HG02798 (cell line): Measurements from ENCODE around the gene POLL.
A peak's percentile ranks its signal among the peaks of the same experiment; 100 is the strongest.

Source experiments
- ATAC-seq: cut with Tn5 transposase; IDR thresholded peaks from one replicate; pipeline ENCODE4 v1.9.1; 2021; ENCODE audit warnings: mild to moderate bottlenecking; ENCODE audit not compliant: unreplicated experiment, poor library complexity

Gene POLL

DNA sequence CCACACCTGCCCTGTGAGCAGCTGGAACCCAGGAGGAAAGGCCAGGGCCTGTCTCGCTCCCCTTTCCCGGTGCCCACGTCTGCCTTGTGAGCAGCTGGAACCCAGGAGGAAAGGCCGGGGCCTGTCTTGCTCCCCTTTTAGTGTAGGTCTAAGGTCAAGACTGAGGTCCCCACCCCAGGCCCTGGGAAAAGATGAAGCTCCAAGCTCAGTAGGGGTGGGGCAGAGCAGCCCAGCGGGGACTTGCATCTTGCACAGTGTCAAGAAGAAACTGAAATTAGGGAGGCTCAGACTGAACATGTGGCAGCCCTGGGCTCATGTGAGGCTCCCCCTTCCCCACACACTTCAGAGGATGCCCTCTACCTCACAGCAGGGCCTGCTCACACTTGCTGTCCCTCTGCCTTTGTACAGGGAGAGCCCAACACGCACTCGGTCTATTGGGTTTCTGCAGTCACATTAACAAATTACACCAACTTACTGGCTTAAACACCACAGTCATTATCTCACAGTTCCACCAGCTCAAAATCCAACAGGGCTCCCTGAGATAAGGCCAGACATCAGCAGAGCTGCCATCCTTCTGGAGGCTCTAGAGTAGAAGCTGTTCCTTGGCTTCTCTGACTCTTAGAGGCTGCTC lies 12.4 kb downstream of the POLL start:
- ATAC-seq, result no peak

DNA sequence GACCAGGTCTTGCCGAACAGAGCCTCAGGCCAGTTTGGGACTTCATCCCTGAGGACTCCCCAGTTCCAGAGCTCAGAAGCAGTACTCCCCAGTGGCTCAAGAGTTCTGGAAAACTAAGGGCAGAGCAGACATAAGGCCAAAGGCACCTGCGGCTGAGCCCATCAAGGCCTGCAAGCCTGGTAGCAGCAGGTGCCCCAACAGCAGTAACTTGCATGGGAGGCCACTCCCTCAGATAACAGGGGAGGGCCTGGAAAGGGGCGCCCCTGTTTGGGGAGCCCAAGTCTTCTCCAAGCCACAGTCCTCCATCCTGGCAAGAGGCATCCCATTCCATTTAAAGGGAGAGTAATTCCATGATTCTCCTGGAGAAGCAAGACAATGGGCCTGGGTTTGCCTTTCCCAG lies 13.0 kb downstream of the POLL start:
- no peak for ATAC-seq

- ATAC-seq, result no peak
Measured at GRCh38 chr10:101573885-101574753, 13.9 kb downstream of the POLL start.

DNA sequence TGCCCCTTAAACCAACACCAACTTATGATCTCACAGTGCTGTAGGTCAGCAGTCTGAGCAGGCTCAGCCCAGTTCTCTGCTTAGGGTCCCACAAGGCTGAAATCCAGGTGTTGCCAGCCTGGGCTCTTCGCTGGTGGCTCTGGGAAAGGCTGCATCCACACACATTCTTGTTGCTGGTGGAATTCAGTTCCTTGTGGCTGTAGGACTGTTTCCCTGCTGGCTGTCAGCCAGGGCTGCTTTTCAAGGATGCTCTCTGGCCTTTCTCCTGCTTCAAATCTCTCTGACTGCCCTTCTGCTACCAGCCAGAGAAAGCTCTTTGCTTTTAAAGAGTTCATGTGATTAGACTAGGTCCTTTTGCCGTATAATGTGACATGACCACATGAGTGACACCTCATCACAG lies 15.3 kb downstream of the POLL start:
- no peak for ATAC-seq

- ATAC-seq, result no peak
Measured at GRCh38 chr10:101572126-101572525, 15.9 kb downstream of the POLL start.

GRCh38 chr10:101571271-101571925 lies 16.7 kb downstream of the POLL start:
- no peak for ATAC-seq

DNA sequence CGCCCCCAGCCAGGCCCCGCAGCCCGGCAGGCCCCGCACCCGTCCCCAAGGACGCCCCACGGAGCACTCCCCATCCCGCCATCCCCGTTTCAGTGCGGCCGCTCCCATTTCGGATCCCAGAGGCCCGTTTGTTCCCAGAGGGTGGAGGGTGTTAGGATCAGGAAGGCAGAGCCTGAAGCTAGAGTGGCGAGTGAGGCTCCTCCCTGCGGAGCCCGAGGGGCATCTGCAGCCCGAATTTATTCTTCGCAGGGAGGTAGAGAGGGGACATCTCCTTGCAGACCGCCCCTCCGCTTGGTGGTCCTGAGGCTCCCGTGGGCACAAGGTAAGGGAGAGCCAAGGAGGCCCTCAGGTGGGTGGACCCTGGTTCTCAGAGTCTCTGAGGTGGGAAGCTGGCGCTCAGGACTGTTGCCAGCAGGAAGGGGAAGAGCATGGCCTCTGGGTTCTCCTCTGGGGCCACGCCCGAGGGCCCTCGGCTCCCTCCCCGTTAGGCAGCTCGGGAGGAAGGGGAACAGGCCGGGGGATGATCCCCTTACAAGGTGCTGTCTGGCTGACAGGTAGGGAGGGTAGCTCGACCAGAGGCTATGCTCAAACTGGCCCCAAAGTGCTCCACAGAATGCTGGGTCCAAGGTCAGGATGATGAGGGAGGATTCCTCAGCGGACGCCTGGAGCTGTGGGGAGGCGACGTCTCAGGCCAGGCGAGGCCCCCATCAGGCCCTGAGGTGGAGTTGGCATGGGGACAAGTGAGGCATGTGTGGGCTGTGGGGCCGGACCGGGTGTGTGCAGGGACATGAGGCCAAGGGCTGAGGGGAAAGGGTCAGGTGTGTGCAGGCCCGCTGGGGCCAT lies 17.4 kb downstream of the POLL start:
- no peak for ATAC-seq

- ATAC-seq, result peak; percentile 85
Measured at GRCh38 chr10:101569622-101570427, 18.2 kb downstream of the POLL start.

DNA sequence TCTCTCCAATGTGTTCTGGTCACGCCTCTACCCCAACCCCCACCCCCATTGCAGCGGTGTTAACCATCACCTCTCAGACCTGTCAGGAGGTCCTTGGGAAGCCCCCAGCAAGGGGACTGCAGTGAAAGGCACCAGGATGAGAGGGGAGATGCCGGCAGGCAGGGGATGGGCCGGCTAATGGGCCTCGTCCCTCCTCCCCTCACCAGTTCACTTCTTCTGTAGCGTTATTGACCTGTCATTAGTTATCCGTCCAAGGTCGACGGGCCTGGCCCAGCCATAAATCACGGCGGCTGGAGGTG lies 18.8 kb downstream of the POLL start:
- ATAC-seq, result no peak

- no peak for ATAC-seq
Measured at GRCh38 chr10:101568054-101568745, 19.9 kb downstream of the POLL start.

DNA sequence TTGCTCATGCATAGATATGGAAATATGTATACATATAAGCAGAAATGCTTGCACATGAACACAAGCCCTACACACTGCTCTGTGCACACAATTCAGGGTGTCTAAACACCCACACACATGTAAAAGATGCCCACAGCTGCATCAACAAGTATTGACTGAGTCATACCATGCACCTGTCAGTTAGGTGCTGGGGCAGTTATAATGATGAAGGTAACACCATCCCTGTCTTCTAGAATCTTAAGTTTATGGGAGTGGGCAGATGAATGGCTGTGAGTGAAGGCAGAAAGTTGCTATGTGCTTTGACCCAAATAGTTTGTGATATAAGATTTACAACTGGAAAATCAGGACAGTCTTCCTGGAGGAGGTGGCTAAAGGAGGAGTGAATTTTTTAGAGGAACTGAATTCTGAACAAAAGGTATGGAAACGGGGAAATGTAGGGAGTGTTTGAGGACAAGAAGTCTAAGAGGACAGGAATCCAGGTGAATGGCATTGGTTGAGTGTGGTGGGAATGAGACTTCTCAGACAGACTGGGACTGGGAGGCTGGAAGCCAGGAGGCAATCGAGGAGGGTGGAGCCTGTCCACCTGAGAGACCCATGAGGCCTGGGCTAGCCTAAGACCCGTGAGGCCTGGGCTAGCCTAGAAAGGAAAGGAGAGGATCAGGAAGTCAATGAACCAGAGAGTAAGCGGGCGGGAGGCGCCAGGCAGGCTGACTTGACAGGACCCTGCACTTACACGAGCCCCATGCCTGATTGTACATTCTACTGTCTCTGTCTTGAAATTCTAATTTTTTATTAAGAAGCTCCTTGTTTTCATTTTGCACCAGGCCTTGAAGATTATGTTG lies 20.7 kb downstream of the POLL start:
- ATAC-seq, result no peak

- no peak for ATAC-seq
Measured at GRCh38 chr10:101566333-101567164, 21.5 kb downstream of the POLL start.

GRCh38 chr10:101565936-101566332 lies 22.1 kb downstream of the POLL start:
- ATAC-seq, result no peak

GRCh38 chr10:101565370-101565900 lies 22.6 kb downstream of the POLL start:
- ATAC-seq, result no peak

DNA sequence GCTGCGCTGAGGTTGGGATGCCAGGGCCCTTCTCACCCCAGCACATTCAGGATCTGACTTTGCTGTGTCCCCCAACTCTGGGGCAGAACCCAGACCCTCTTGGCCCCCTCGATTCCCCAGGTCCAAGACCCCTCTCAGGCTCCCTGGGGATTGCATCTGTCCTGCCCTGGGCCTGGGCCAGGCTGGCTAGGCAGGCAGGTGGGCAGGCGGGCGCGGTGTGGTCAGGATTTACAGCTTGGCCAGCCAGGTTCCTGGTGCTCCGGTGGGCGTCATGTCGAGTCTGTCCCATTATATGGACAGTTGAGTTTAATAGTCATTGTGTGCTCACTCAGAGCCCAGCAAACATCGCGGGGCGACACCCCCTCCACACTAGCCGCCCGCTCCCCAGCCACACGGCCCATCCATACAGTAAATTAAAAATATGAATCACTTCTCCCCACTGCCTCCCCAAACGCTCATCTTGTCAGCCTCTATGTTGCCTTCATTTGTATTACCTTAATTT lies 23.5 kb downstream of the POLL start:
- ATAC-seq, result no peak

- ATAC-seq, result no peak
Measured at GRCh38 chr10:101563497-101564040, 24.5 kb downstream of the POLL start.

DNA sequence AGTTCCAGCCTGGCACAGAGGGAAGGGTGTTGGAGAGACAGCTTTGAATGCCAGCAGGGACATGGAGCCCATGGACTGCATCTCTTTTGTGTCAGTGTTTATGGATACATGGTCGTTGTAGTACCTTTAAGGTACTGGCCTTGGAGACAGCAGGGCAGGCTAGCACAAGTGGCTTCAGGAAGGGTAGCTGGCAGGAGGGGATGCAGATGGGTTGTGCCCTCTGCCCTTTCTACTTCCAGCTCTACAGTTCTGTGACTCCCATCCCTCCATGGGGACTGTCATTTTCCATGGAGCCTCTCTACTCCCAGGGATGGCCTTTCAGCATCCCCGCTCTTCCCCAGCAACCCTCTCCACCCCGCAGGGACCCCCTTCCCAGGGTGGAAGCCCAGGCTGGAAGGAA lies 25.1 kb downstream of the POLL start:
- no peak for ATAC-seq
